ENCODE data around the gene YDJC.
A peak's percentile ranks its signal among the peaks of the same experiment; 100 is the strongest.
"Not testable (repeated sequence)": the region's sequence is repeated elsewhere in the genome, so short reads cannot be mapped to it uniquely, and the experiment has no call there.

Gene YDJC

GRCh38 chr22:21651521-21652009 lies 21.7 kb upstream of the YDJC start:
- no peak for DNase-seq (ENCODE audit: low read depth in 2 of 2)

GRCh38 chr22:21650823-21651520 lies 21.1 kb upstream of the YDJC start:
- no peak for DNase-seq (ENCODE audit: low read depth in 2 of 2)

DNA sequence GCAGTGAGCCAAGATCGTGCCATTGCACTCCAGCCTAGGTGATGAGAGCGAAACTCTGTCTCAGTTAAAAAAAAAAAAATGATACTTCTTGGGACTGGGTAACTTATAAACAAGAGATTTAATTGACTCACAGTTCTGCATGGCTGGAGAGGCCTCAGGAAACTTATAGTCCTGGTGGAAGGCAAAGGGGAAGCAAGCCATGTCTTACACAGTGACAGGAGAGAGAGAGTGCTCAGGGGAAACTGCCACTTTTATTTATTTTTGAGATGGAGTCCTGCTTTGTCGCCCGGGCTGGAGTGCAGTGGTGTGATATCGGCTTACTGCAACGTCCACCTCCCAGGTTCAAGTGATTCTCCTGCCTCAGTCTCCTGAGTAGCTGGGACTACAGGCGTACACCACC lies 20.5 kb upstream of the YDJC start:
- no peak for DNase-seq (ENCODE audit: low read depth in 2 of 2)

DNA sequence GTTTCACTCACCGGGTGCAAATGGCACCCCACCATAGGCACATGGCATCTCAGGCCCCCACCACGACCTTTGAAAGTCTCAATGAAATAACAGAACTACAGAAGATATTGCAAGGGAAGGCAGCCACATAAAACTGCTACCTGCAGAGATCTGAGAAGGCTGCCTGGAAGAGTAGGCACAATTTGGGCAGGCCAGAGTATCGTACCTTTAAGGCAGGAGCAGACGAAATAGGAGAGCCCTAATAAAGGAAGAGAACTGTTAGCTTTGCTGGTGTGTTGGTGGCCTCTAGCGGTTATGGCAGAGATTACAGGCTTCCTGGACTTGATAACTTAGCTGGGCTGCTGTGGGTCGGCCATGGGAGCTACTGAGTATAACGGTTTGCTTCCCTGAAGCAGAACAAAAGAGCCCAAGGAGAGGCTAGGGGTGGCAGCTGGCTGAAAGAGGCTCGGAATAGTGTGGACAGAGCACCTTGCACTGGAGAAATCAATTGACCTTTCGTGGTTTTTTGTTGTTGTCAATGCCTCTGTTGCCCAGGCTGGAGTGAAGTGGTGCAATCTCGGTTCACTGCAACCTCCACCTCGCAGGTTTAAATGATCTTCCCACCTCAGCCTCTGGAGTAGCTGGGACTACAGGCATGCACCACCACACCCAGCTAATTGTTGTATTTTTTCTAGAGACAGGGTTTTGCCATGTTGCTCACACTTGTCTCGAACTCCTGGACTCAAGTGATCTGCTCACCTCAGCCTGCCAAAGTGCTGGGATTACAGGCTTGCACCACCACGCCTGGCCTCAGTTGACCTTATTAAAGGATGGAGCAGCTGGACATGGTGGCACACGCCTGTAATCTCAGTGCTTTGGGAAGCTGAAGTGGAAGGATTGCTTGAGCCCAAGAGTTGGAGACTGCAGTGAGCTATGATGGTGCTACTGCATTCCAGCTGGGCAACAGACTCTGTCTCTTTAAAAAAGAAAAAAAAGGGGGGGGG lies 17.1 kb upstream of the YDJC start:
- DNase-seq (ENCODE audit: low read depth in 2 of 2), result peak; percentile 51 to 67

DNA sequence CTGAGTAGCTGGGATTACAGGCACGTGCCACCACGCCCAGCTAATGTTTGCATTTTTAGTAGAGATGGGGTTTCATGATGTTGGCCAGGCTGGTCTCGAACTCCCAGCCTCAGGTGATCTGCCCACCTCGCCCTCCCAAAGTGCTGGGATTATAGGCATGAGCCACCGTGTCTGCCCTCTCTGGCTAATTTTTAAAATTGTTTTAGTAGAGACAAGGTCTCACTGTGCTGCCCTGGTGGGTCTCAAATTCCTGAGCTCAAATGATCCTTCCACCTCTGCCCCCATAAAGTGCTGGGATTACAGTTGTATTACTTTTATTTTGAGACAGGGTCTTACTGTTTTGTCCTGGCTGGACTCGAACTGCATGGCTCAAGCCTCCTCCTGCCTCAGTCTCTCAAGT lies 15.7 kb upstream of the YDJC start:
- not testable (repeated sequence) for DNase-seq (ENCODE audit: low read depth in 2 of 2)

GRCh38 chr22:21643533-21644357 lies 13.9 kb upstream of the YDJC start:
- no peak for DNase-seq (ENCODE audit: low read depth in 2 of 2)

DNA sequence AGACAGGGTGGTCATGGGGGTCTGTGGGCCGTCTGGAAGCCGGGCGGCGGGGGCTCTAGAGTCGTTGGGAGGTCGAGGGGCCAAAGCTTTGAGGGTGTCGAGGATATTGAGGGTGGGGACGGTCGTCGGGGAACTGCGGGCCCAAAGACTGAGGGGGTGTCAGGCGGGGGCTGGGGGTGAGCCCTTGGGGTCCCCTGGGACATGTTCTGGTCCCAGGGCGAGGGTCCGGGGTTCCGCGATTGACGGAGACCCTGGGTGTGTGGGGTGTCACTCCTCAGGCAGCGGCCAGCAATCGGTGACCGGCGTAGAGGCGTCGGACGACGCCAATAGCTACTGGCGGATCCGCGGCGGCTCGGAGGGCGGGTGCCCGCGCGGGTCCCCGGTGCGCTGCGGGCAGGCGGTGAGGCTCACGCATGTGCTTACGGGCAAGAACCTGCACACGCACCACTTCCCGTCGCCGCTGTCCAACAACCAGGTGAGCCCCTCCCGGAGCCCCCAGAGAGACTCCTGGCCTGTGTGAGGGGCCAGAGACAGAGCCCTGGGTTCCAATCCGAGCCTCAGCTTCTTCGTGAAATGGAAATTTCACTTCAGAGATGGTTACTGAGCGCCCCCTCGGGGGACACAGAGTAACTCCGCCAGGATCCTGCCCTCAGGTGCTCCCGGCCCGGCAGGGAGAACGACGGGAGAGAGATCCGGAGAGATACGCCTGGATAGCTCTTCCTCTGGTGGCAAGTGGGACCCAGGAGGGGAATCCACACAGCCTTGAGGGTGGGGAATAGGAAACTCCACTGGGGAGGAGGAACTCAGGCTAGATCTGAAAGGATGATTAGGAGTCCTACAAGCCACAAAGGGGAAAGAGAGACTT lies 13.0 kb upstream of the YDJC start:
- peak; percentile 45 to 52 for DNase-seq (ENCODE audit: low read depth in 2 of 2)

- peak; percentile 96 for DNase-seq (ENCODE audit: low read depth in 2 of 2)
Measured at GRCh38 chr22:21641789-21642583, 12.2 kb upstream of the YDJC start, which contains the start of gene SDF2L1. Gene SDF2L1 (plus strand): TSS chr22:21642302. CDS start chr22:21642337, 35 bp downstream.

- DNase-seq (ENCODE audit: low read depth in 2 of 2), result no peak
Measured at GRCh38 chr22:21641417-21641788, 11.6 kb upstream of the YDJC start.

DNA sequence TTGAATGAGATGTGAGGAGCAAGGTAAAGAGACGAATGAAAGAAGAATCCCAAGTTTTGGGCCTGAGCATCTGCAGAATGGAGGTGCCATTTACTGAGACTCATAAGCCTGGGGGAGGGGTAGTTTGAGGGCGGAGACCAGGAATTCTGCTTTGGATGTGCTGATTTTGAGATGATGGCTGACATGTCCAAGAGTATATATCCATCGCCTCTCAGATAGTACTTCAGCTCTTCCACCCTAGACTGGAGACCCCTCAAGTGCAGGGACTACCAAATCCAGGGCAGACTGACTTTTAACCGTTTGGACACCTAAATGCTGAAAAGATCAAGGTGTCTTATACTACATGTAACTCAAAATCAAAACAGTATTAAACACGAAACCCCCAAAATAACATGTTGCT lies 11.0 kb upstream of the YDJC start:
- no peak for DNase-seq (ENCODE audit: low read depth in 2 of 2)

DNA sequence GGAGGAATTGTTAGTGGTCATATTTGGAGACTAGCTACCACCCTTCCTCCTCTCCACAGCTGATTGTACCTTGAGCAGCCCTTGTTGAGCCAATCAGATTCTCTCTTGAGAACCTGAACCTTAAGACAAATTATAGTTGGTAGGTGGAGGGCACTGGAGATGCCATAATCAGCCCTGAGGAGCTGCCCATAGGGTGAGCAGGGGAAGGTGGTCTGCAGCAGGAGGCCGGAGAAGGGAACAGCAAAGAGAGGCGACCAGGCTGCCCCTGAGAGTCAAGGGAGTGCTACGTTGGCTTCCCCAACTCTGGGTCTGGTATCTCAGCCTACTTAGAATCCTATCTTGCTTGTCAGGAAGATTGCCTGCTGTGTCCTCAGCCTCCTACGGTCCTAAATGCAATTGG lies 9.5 kb upstream of the YDJC start:
- no peak for DNase-seq (ENCODE audit: low read depth in 2 of 2)

GRCh38 chr22:21637450-21637849 lies 7.6 kb upstream of the YDJC start:
- DNase-seq (ENCODE audit: low read depth in 2 of 2), result not testable (repeated sequence)

GRCh38 chr22:21636629-21637218 lies 6.9 kb upstream of the YDJC start:
- no peak for DNase-seq (ENCODE audit: low read depth in 2 of 2)

DNA sequence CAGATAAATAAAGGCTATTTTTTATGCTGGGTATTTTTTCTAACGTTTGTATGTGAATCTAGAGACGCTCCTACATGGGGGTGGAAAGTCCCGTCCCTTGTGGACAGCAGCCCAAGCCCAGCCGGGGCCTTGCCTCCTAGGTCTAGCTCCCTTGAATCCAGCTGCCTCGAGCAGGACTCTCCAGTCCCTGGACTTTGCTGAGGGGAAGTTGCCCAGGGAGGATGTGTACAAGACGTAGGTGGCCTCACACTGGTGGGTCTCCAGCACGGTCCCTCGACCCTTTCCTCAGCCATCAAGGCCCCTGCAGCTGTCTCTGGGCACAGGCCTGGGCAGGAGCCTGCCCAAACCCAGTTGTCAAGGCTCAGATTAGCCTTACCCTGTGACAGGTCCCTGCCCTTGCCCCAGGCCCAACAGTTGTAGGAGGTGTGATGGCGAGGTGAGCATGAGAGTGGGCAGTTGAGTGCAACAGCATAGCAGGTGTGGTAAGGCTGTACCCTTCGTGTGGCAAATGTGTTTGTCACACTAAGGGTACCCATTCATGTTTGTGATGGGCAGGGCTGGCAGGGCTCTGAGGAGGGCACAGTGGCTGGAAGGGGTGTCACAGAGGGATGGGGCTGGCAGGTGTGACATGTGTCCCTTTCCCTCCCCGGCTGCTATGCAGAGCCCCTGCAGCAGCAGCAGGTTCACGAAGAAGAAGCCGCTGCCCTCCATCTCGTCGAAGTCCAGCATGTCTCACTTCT lies 6.1 kb upstream of the YDJC start:
- DNase-seq (ENCODE audit: low read depth in 2 of 2), result no peak

- no peak for DNase-seq (ENCODE audit: low read depth in 2 of 2)
Measured at GRCh38 chr22:21634844-21635243, 5.0 kb upstream of the YDJC start.

- no peak for DNase-seq (ENCODE audit: low read depth in 2 of 2)
Measured at GRCh38 chr22:21634081-21634480, 4.3 kb upstream of the YDJC start.

DNA sequence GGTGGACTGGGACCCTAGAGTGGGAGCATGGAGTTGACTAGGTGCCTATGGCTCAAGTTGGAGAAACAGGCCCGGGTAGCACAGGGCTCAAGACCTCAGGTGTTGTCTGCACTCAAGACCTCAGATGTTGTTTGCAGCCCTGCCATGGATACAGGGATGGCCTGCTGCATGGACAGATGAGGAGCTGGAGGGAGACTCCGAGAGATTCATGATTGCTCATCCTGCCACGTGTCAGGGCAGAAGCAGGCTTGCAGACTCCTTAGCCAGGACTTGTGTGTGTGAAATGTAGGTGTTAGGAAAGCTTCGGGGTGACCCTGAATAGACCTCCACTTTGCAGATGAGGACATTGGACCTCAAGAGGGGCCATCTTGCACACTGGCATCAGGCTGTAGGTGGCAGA lies 3.7 kb upstream of the YDJC start:
- DNase-seq (ENCODE audit: low read depth in 2 of 2), result no peak

DNA sequence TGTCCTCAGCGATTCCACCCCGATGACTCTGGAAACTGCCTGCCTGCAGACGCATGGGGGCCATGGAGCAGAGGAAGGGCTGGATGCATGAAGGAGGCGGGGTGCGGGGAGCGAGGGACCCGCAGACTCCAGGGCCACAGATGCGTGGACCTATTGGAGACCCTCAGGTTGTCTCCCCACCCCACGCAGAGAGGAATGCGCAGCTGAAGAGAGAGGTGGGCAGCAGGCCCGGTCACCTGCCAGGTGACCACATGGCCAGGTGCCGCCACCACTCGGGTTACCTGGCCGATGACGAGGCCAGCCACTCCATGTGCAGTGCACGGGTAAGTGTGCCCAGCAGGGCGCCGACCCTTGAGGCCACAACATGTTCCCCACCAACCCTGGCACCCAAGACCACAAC lies 3.1 kb upstream of the YDJC start:
- no peak for DNase-seq (ENCODE audit: low read depth in 2 of 2)
